ENCODE results near the gene LPIN3.

The LPIN3 gene

GRCh38 chr20:41358230-41358629 lies 17.6 kb downstream of the LPIN3 start:
- no peak for TF ChIP-seq TAF1 (IDR thresholded peaks at IDR 0.05; ENCODE audit: low read depth)

GRCh38 chr20:41358717-41359116 lies 18.1 kb downstream of the LPIN3 start:
- TF ChIP-seq FOXM1 (IDR thresholded peaks at IDR 0.05; ENCODE audit: borderline replicate concordance, low read depth), result no peak
- TF ChIP-seq TCF12 (IDR thresholded peaks at IDR 0.05; ENCODE audit: low read depth), result no peak
- no peak for TF ChIP-seq CEBPB (IDR thresholded peaks at IDR 0.05)

GRCh38 chr20:41359541-41360011 lies 19.0 kb downstream of the LPIN3 start:
- TF ChIP-seq FOXM1 (IDR thresholded peaks at IDR 0.05; ENCODE audit: borderline replicate concordance, low read depth) (no peak), TCF12 (IDR thresholded peaks at IDR 0.05; ENCODE audit: low read depth) (no peak), USF1 (IDR thresholded peaks at IDR 0.05) (no peak), CREB1 (IDR thresholded peaks at IDR 0.05; ENCODE audit: low read depth) (no peak), TEAD4 (IDR thresholded peaks at IDR 0.05) (no peak), MAX (IDR thresholded peaks at IDR 0.05) (no peak), RAD21 (IDR thresholded peaks at IDR 0.05; ENCODE audit: low read depth) (no peak), NFIC (IDR thresholded peaks at IDR 0.05) (no peak), YY1 (IDR thresholded peaks at IDR 0.05; ENCODE audit: low read depth) (no peak), ZBTB7A (IDR thresholded peaks at IDR 0.05; ENCODE audit: low read depth) (no peak), EGR1 (IDR thresholded peaks at IDR 0.05) (no peak), TAF1 (IDR thresholded peaks at IDR 0.05; ENCODE audit: low read depth) (no peak)

- TF ChIP-seq REST (IDR thresholded peaks at IDR 0.05; ENCODE audit: low read depth), result no peak; the same call in 1 of the 2 replicates
- no peak for TF ChIP-seq FOXM1 (IDR thresholded peaks at IDR 0.05; ENCODE audit: borderline replicate concordance, low read depth)
- no peak for TF ChIP-seq CREB1 (IDR thresholded peaks at IDR 0.05; ENCODE audit: low read depth)
Observed at GRCh38 chr20:41360831-41361756, 20.5 kb downstream of the LPIN3 start.

- TF ChIP-seq CEBPB (IDR thresholded peaks at IDR 0.05), result no peak
- TF ChIP-seq CREB1 (IDR thresholded peaks at IDR 0.05; ENCODE audit: low read depth), result no peak
- peak; percentile 71; the same call in 1 of the 2 replicates for TF ChIP-seq NFIC (IDR thresholded peaks at IDR 0.05)
Observed at GRCh38 chr20:41361757-41362747, 21.4 kb downstream of the LPIN3 start.

GRCh38 chr20:41362748-41363140 lies 22.1 kb downstream of the LPIN3 start:
- no peak for TF ChIP-seq YY1 (IDR thresholded peaks at IDR 0.05; ENCODE audit: low read depth)
- TF ChIP-seq REST (IDR thresholded peaks at IDR 0.05; ENCODE audit: low read depth), result no peak
- TF ChIP-seq USF1 (IDR thresholded peaks at IDR 0.05), result no peak
- no peak for TF ChIP-seq RAD21 (IDR thresholded peaks at IDR 0.05; ENCODE audit: low read depth)
- TF ChIP-seq EGR1 (IDR thresholded peaks at IDR 0.05), result no peak
